22Rv1 (cell line): ENCODE results near the gene FYB1.

Experiments used
- H3K27ac ChIP-seq: fragments of 450-650 bp; 2 replicates; pipeline ENCODE4 v1.5.1; 2017
- ZFX ChIP-seq: fragments of 450-650 bp; IDR thresholded peaks from 2 replicates; pipeline ENCODE4 v1.6.1; 2017; ENCODE audit warnings: antibody characterized with exemption, borderline replicate concordance
- TF ChIP-seq, protein P1 (sequence below): fragments of 450-650 bp; IDR thresholded peaks from 2 replicates; pipeline ENCODE4 v1.5.1; 2017; ENCODE audit warnings: mild to moderate bottlenecking

The FYB1 gene

DNA sequence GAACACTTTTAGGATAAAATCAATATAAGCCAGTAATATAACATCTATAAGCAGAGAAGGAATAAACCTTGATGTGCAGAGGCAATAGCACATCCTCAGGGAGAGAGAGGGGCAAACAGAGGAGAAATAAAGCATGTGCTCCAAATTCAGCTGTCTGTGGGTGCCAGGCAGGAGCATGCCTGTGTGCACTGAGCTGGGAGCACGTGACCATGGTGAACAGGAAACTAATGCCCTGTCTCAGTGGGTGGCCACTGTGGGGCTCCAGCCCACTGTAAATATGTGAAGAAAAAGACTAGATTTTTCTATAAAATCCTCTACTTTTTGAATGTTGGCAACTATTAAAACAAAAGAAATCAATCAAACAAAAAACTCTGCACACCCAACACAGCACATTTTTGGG is 55.3 kb downstream of the FYB1 start:
- H3K27ac ChIP-seq: no peak overlapping the region
- TF ChIP-seq, protein P1, sequence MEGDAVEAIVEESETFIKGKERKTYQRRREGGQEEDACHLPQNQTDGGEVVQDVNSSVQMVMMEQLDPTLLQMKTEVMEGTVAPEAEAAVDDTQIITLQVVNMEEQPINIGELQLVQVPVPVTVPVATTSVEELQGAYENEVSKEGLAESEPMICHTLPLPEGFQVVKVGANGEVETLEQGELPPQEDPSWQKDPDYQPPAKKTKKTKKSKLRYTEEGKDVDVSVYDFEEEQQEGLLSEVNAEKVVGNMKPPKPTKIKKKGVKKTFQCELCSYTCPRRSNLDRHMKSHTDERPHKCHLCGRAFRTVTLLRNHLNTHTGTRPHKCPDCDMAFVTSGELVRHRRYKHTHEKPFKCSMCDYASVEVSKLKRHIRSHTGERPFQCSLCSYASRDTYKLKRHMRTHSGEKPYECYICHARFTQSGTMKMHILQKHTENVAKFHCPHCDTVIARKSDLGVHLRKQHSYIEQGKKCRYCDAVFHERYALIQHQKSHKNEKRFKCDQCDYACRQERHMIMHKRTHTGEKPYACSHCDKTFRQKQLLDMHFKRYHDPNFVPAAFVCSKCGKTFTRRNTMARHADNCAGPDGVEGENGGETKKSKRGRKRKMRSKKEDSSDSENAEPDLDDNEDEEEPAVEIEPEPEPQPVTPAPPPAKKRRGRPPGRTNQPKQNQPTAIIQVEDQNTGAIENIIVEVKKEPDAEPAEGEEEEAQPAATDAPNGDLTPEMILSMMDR: no peak
- no peak for TF ChIP-seq ZFX

DNA sequence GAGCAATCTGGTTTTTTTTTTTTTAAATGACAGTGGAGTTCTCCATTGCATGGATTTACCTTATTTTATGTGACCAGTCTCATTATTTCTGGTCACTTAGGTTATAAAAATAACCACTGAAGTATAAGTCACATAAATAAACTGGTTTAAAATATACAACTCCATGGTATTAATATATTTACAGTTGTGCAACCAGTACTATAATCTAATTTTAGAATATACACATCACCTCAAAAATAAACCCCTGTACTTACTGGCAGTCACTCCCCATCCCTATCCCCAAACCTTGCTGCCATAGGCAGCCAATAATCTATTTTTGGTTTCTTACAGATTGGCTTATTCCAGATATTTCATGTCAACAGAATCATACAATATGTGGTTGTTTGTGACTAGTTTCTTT is 57.8 kb downstream of the FYB1 start:
- H3K27ac ChIP-seq: no peak overlapping the region
- TF ChIP-seq, protein P1: no peak
- TF ChIP-seq ZFX: no peak

DNA sequence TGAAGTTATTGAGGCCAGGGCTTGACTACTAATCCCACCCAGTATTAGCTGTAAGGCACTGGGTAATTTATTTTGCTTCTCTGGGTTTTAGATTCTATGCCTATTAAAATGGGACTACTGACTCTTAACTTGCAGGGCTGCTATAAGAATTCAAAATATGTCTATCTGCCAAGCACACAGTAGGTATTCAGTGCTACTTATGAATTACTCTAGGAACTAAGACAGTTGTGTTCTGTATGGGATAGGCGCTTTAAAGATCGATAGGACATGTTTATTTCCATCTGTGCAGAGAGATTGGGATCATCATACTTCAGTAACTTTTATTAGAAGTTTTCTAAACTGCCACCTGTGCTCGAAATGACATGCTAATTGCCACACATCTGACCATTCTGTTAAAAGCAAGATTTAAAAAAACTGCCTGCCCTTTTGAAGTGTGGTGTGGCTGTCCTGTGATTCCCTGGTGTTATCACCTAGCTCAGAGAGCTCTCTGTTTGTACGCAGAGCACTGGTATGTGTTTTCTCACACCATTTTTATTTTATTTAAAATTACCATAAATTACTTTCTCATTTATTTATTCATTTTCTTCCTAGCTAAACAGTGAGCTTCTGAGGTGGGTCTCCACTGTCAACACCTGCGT is 58.7 kb downstream of the FYB1 start:
- no peak for TF ChIP-seq ZFX
- TF ChIP-seq, protein P1: no peak
- H3K27ac ChIP-seq: no peak overlapping the region

DNA sequence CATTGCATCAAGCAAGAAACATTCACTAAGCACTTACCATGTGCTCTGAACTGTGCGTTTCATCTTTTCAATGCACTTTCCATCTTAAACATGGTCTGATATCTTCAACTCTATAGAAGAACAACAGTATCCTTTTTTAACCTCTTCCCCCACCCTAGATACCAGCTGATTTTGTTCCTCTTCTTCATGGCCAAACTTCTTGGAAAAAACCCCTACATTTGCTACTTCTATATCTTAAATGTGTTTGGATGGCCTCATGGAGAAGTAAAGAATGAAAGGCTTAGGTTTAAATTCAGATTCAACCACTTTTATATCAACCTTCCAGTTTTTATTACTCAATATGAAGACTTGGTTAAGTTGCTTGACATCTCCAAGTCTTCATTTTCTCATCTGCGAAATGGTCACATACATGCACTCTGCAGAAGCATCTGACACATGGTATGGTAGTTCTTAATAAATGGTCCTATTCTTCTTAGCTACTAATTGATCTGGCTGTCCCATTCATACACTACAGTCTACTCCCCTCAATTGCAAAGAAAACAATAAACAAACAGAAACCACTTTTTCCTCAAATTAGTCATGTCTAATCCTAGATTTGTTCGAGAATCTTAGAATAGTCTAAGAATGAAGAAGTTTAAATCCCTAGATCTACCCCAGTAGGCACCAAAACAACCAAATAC is 59.4 kb downstream of the FYB1 start:
- TF ChIP-seq, protein P1: no peak
- no peak for TF ChIP-seq ZFX
- no peak overlapping the region for H3K27ac ChIP-seq

DNA sequence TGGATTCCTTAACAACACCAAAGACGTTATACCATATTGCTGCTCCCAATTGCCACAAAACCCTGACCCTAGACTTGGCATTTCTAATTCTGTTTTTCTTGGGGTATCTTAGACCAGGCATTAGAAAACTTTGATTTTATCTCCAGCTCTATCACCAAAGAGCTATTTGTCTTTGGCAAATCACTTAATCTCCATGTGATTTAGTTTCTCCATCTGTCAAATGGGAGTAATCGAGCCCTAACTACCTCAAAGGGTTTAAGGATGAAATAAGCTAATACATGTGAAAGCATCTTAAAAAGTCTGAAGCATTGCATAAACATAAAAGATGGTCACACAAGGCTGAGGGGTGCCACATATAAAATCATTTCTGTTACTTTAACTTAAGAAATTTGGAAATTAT is 60.6 kb downstream of the FYB1 start:
- no peak for TF ChIP-seq ZFX
- TF ChIP-seq, protein P1: no peak
- H3K27ac ChIP-seq: no peak overlapping the region

DNA sequence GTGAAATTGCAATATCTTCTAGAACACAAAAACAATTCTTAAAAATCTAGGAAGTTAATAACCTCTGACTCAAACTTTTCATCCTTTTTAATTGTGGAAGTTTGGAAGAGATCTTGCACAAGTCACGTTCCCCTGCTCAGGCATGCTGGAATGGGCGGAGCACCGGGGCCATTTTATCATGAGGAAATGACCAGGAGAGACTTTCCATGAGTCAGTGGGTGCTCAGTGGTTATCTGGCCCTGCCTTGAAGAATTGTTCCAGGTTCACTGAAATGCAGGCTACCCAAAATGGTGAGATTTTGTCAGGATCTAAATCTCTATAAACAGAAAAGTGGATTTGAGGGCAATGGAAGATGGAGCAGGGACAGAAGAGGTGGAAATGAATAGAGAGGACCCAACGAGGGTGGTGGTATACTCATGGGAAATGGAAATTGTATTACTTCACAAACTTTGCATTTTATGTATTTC is 61.2 kb downstream of the FYB1 start:
- TF ChIP-seq ZFX: no peak
- TF ChIP-seq, protein P1: no peak
- no peak overlapping the region for H3K27ac ChIP-seq

DNA sequence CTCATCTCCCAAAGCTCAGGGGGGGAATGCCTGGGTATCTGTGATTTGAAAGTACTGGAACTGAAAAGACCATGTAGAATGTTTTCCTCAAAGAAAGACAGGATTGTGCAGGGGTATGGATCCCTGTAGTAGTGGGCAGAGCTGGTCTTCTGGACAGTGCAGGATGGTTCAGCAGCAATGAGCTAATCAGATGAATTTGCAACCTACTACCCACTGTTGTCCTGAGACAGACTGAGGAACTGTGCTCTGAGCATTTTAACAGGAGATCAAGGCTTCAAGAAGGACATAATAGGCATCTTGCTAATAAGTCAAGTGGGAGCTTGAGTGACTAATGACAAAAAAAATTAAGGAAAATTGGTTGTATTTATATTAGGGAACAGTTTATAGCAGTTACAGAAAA is 61.7 kb downstream of the FYB1 start:
- H3K27ac ChIP-seq: no peak overlapping the region
- TF ChIP-seq, protein P1: no peak
- TF ChIP-seq ZFX: no peak
